GM21825 (cell line): ENCODE measurements around the gene CYTH3.
"Not testable (repeated sequence)": the region's sequence is repeated elsewhere in the genome, so short reads cannot be mapped to it uniquely, and the experiment has no call there.

ENCODE experiments used
- ATAC-seq: cut with Tn5 transposase; IDR thresholded peaks from one replicate; pipeline ENCODE4 v1.9.1; 2021; ENCODE audit warnings: mild to moderate bottlenecking, moderate library complexity; ENCODE audit not compliant: unreplicated experiment

CYTH3 gene

DNA sequence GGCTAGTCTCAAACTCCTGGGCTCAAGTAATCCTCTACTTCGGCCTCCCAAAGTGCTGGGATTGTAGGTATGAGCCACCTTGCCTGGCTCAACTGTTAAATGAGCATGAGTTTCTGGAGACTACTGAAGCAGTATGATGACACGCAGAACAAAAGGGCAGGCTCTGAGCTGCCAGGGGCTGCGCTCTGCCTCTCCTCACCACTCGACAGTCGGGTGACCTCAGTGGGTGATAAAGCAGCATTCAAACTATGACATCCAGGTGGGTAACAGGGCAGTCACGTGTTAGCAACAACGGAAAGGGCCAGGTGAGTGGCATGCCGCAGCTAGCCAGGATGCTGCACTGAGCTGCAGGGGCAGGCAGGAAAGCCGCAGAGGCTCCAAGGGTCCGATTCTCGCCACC, 71.5 kb downstream of the CYTH3 start:
- ATAC-seq: no peak

DNA sequence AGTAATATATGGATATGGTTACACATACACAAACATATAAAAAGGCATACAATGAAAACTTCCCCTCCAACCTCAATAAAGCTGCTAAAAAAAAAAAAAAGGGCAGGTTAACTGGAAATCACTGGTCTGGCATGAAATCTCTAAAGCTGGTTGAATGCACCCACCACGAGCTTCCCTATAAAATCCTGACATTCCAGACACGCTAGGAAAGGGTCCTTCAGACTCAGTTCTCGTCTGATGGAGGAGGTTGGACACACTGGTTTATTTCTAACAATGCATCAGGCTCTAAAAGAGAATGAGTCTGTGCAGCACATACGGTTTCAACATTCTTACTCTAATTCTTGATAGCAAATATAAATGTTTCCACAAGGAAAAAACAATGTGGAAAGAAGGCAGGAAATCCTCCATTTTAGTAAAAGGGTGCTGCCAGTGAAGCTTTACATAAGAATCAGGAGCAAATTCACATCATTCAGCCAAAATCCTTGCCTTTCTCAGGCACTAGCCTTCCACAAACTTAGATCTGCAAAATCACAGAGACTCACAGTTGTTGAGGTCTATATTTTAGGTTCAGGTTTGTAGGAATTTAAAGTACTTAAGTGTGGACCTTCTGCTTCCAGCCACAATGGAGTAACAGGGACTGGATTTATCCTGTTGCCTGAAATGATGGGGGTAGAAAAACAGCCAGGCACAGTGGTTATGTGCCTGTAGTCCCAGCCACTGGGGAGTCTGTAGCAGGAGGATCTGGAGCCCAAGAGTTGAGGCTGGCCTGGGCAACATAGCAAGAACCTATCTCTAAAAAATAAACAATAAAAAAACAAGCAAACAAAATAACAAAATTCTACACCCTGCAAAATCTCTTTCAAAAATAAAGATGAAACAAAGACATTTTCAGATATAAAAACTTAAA, 73.5 kb downstream of the CYTH3 start:
- ATAC-seq: no peak

DNA sequence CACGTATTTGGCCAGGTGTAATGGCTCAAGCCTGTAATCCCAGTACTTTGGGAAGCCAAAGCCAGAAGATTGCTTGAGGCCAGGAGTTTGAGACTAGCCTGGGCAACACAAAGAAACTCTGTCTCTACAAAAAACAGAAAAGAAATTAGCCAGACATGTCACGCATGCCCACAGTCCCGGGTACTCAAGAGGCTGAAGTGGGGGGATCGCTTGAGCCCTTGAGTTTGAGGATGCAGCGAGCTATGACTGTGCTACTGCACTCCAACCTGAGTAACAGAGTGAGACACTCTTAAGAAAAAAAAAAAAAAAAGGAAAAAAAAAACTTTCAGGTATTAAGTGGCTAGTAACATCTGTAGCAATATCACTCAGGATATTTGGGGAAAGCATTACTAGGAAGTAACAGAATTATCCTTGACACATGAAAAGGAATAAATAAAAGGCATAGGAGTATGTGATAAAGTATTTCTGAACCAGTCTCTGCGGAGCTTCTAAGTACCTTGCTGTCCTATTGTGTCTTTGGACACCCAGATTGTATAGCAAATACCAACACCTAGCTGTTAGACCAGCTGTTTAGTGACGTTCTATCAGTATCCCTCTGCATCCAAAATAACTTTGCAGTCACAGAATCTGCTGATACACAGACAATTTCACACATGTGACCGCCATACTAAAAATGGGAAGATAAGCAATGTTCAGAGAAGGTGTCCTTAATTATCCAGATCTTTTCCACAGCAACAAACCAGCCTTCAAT, 74.4 kb downstream of the CYTH3 start:
- no peak for ATAC-seq

DNA sequence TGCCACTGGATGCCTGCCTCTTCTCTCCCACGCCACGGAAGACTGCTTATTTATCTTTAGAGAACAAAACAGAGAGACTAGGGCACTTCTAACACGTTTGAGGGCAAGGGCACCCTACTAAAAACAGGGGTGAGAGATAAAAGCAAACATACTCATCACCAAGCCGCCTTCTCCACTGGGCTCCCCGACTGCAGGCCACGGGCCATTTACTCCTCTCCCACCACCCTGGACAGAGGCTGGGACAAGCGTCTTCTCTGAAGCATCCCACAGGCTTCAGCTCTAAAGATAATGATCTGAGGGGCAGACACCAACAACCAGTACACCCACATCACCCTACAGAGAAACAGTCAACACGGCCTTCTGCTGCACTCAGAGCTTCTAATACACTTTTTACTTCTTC, 78.7 kb downstream of the CYTH3 start:
- no peak for ATAC-seq

DNA sequence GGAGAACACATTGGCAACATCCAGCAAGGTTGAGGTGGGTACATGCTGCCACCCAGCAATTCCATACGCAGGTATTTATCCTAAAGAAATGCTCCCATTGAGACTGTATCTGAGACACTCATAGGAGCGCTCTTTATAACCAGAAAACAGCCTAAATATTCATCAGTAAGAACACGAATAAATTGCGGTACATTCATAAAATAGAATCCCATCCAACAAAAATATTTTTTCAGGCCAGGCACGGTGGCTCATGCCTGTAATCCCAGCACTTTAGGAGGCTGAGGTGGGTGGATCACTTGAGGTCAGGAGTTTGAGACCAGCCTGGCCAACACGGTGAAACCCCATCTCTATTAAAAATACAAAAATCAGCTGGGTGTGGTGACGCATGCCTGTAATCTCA, 81.9 kb downstream of the CYTH3 start:
- not testable (repeated sequence) for ATAC-seq

DNA sequence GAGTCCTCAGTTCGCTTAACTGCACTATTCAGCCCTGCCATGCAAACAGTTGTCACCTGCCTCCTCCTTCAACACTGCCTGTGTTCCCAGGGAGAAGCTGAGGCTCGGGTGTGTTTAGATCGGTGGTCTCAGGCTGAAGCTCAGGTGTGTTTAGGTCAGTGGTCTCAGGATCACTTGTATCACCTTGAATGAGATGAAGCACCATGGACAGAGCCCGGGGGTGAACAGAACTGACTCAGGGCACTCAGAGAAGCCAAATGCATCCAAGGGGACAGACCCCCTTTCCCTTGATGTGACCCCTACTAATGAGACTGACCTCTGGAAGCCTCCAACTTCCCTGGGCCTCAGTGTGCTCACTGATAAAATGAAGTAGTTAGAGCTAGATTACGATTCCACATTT, 84.0 kb downstream of the CYTH3 start:
- ATAC-seq: no peak

DNA sequence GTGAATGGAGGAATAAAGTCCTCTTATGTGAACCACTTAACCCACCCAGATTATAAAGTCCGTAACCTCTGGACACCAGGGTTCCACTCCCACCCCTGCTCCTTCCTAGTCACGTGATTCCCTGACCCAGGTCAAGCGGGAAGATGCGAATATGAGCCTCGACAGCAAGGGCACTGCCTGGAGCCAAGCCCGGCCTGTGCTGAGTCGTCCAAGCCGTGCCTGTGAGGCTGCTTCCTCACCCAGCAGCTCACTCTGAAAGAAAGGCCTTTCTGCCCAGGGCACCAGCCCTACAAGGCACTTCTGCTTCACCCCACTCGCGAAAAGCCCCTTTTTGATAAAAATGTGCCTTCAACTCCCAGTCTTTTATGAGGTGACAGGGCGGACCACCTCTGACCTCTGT, 85.8 kb downstream of the CYTH3 start:
- no peak for ATAC-seq

DNA sequence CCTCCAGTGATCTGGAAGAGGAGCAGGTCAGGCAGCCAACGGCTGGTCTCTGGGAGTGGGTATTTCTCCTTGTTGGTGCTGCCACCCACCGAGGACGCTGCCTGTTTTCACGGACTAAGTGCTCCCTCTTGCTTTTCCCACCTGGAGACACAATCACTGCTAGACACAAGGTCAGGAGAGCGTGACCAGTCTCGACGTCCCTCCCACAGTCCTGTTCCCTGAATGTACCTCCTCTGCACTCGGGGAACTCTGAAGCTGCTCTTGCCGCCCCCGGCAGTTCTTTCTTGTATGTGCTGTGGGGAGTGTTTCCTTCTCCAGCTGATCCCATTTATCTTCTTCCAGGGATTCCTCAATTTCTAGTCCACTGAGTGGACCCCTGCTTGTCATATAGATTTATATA, 89.4 kb downstream of the CYTH3 start:
- ATAC-seq: no peak

DNA sequence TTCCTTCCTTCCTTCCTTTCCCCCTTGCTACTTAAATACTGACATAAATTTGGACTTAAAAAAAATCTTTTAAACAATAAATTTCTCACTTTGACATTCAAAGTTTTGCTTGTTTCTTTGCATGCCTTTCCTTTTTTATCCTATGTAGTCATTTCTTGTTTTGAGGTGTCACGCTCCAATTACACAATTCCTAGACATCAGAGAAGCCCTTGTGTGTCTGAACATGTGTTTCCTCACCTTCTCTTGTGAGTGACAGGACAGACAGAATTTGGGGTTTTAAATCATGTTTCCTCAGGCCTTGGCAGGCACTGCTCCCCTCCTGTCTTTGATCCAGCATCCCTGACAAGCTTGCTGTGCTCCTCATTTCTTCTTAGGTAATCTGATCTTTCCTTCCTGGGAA, 91.3 kb downstream of the CYTH3 start:
- ATAC-seq: no peak

DNA sequence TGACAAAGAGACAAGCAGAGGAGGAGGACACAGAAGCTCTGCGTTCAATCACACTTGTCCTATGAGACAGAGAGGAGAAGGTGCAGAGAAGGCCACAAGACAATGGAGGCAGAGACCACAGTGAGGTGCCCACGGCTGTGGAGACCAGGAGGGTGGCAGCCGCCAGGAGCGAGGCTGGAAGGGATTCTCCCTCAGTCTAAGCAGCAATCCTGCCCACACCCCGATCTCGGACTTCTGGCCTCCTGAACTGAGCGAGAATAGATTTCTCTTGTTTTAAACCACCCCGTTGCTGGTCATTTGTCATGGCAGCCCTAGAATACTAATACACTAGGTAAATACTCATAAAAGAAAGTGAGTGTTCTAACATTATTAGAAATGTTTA, 92.1 kb downstream of the CYTH3 start:
- no peak for ATAC-seq

DNA sequence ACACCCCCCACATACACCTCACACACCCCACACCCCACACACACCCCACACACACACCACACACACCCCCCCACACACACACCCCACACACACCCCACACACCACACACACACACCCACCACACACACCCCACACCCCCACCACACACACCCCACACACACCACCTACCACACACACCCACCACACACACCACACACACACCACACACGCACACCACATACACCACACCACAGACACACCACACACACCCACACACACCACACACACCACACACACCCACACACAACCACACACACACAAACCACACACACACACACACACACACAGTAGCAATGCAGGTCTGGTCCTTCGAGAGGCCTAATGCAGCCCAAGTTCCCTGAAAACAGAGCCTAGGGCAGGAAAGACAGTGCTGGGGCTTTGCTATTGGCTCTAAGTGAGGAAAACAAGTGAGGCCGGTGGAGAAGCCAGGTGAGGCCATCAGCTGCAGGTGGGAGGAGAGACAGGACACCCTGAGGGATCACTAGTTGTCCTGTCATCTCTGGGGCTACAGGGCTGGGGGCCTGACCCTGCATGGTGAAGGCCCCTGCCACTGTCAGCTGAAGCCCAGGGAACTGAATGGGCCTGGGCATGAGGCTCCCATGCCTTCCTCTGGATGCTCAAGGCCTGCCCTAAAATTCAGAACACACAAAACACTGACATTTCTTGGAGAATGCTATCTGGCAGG, 92.6 kb downstream of the CYTH3 start:
- ATAC-seq: no peak

DNA sequence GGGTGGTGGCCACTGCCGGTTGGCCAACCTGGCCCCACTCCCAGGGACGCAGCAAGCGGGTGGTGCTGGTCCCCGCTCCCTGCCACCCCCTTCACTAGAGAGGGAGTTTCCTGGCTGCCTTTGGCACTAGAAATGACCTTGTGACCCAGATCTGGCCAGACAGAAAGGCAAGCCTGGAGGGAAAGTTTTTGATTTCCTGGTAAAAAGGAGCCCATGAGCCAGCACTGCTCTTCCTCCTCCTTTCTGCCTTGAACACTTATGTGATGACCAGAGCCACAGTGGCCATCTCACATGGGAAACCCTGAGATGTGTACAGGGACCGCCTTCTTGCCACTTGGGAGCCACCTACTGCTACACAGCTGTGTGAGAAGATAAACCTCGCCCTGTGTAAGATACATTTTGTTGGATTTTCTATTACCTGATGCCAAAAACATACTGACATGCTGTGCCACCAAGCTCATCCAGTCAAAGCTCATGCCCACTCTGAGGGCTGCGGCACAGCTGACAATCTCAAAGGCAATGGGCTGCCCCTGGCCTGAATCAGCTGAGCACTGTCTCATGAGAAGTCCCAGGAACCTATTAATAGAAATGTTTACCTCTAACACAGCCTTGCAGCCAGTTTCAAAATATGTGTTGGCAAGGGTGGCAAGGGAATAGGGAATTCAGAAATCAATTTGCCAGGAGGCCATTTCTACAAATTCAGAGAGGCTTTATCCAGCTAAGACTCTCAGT, 94.0 kb downstream of the CYTH3 start:
- ATAC-seq: no peak

DNA sequence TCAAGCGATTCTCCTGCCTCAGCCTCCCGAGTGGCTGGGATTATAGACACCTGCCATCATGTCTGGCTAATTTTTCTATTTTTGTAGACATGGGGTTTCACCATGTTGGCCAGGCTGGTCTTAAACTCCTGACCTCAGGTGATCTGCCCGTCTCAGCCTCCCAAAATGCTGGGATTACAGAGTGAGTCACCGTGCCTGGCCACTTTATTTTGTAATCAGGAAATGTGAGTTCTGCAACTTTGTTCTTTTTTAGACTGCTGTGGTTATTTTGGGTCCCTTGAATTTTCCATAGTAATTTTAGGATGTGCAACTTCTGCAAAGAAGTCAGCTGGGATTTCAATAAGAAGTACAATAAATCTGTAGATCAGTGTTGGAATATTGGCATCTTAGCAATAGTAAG, 96.8 kb downstream of the CYTH3 start:
- ATAC-seq: no peak

DNA sequence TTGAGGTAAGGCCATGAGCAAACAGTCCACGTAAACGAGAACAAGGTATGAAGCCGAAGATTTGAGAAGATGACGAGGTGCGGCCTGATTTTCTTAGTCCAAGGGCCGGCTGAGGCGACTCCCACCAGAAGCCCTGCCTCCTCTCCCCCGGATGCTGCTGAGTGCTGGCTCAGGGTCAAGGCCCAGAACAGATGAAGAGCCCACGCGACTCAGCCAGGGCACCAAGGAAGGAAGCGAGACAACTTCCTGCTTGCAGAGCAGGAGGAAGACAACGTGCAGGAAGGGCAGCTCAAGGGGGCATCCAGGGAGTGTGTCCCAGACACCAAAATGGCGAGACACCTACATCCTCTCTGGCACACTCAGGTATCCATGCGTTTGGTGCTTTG, 99.5 kb downstream of the CYTH3 start:
- no peak for ATAC-seq

DNA sequence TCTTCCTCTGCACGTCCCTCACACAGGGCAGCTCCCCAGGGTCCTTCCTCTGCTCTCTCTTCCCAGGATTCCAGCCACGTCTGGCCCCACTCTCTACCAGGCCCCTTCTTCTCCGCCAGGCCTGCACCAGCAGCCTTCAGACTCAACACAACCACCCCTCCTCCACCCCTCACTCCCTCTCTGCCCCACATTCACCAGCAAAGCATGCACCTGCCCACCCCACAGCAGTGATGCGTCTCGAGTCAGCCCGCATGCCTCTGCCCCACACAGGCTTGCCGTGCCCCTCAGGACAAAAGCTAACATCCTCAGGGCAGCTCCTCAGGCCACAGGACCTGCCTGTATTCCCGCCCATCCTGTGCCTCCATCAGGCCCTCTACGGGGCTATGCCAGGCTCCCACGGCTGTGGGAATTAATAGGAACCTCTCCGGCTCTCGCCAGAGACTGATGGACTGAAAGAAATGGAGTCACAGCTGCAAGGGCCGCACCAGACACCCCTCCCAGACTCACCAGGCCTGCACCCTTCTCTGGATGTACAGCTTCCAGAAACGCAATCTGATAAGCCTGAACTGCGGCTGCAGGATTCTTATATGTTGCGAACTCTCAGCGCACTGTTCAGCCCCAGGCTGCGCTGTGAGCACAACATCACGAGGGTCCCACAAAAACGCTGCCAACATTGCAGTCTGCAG, 100.1 kb downstream of the CYTH3 start:
- no peak for ATAC-seq

DNA sequence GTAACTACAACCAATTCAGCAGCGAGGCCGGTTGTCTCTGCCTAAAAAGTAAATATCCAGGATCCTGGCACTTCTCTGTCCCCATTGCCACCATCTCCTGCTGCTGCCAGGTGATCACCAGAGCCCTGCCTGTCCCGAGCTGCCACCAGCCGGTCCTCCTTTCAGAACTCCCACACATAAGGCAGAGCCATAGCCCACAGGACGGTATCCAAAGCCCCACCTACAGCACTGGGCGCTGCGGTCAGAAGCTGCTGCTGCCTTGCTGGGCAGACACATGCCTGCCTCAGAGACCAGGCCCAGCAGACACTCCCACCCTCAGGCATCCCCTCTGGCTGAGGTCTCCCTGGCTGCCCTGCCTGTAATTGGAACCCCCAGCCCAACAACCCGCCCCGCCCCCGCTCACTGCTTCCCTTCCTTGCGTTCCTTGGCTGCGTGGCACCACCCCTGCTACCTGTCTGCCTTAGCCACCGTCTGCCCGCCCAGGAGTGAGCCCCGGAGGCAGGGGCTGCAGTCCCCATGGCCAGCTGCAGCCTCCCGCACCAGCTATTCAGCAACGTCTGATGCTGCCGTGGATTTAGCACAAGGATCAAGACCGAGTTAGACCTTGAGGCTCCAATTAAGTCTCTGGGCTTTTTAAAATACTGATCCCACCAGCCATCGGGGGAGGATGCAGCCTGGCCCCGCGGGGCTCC, 100.7 kb downstream of the CYTH3 start:
- no peak for ATAC-seq

DNA sequence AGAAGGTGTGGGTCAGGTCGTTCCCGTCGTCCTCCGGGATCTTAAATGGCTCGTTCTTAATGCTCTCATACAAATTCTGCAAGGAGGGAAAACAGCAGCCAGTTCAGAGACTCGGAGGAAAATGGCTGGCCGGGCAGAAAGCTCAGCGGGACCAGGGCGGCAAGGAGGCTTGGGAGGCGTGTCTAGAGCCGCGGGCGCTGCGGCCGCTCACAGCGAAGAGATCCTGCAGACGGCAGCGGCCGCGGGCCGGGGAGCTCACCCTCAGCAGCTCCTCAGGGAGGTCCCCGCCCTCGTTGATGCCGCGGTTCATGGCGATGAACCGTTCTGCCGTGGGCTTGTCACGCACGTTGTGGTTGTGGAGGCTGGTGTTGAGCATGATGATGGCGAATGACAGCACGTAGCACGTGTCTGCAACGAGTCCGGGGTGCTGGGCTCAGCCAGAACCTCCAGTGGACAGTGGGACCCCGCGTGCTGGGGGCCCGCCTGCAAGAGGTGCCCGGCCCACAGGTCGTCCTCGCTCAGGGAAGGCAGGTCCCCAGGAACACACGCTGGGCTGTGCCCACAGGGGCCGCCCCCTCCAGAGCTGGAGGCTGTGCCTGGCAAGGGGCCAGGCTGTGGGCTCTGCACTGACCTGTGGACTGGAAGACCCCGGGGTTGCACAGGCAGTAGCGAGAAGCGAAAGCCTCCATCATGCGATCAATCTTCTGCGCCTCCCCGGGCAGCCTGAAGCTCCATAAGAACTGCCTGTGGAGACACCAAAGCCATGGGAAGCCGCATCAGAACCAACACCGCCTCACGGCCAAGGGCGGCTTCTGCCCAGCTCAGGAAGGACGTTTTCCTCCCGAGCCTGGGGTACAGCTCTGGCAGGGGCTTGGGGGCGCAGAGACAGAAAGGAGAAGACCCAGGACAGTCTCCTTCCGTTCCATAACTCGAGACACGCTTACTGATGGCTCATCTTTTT, 101.6 kb downstream of the CYTH3 start:
- ATAC-seq: no peak

DNA sequence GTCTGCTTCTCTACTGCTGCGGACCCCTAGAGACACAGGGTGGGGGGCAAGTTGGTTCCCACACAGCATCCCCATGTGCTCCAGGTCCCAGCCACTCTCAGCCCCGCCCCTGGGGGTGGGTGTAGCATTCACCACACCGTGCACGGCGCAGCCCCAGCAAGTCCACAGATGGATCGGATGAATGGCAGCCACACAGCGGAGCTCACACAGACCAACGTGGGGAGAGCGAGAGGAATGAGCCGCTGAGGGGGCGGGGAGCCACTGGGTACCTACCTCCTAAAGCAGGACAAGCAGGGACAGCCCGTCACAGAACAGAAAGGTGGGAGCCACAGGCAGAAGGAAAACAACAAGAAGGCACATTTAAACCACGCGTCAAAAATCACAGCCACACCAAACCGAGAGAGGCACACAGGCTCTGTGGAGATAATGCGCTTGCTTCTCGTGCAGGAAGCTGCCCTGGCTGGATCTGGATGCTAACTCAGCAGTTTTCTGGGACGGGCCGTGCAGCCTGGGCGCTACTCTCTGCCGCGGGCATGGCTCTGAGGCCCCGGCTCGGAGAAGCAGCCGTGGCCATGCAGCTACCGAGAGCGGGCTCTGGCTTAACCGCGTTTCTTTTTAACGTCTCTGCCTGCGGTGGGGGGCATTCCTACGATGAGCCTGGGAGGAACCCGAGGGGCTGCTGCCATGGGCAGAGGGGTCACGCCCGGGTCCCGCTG, 102.5 kb downstream of the CYTH3 start:
- no peak for ATAC-seq
